CD8-positive, alpha-beta memory T cell (primary cell): ENCODE results near the gene TERF2IP. TPM values are rescaled to one million over a fixed set of nuclear protein-coding genes. Genes with fewer than 3 reads are reported as not detected.

Source experiments
- CTCF ChIA-PET: fragments of 350-600 bp; sonication (Branson Sonifier 250); formaldehyde crosslinking; loops from one replicate; lab custom pipeline; 2021; ENCODE audit warnings: antibody characterized with exemption; lab: Charles Lee
- POLR2A ChIA-PET: fragments of 350-600 bp; sonication (Branson Sonifier 250); formaldehyde crosslinking; loops from one replicate; lab custom pipeline; 2021; ENCODE audit warnings: antibody characterized with exemption; lab: Charles Lee
- DNase-seq, 5 donors: peaks; one replicate each; pipeline versions ENCODE4 v3.0.0 to v3.0.0-alpha.2; 2020 to 2022; ENCODE audit warnings: mixed read lengths in 1 of 5
- H3K27ac ChIP-seq: one replicate; pipeline ENCODE4 v1.7.0; 2013; ENCODE audit warnings: low read depth, mild to moderate bottlenecking, low read length, moderate library complexity
- H3K27me3 ChIP-seq: 2 replicates; pipeline ENCODE4 v1.7.0; 2013; ENCODE audit warnings: low read length, mild to moderate bottlenecking; ENCODE audit not compliant: insufficient read depth, poor library complexity, severe bottlenecking
- H3K36me3 ChIP-seq: 2 replicates; pipeline ENCODE4 v1.7.0; 2013; ENCODE audit warnings: mild to moderate bottlenecking, low read length, moderate library complexity; ENCODE audit not compliant: insufficient read depth
- H3K4me1 ChIP-seq: 2 replicates; pipeline ENCODE4 v1.7.0; 2013; ENCODE audit warnings: mild to moderate bottlenecking, low read length, moderate library complexity; ENCODE audit not compliant: insufficient read depth
- H3K4me3 ChIP-seq: 2 replicates; pipeline ENCODE4 v1.7.0; 2013; ENCODE audit warnings: mild to moderate bottlenecking, low read length
- H3K9me3 ChIP-seq: 2 replicates; pipeline ENCODE4 v1.7.0; 2013; ENCODE audit warnings: mild to moderate bottlenecking, low read length
- H3K27ac Mint-ChIP-seq, 8 donors: one replicate each; pipeline ENCODE4 v1.8.0; 2020 to 2021; ENCODE audit warnings: mixed read lengths in 8 of 8, mild to moderate bottlenecking in 6 of 8, inconsistent platforms in 3 of 8, moderate library complexity in 3 of 8
- H3K27me3 Mint-ChIP-seq, 2 donors: one replicate each; pipeline ENCODE4 v1.8.0; 2020 to 2021; ENCODE audit warnings: mixed read lengths in 2 of 2, mild to moderate bottlenecking in 1 of 2, moderate library complexity in 1 of 2
- H3K36me3 Mint-ChIP-seq, 3 donors: one replicate each; pipeline ENCODE4 v1.8.0; 2020 to 2021; ENCODE audit warnings: mixed read lengths in 3 of 3, inconsistent platforms in 1 of 3, mild to moderate bottlenecking in 1 of 3
- H3K4me1 Mint-ChIP-seq, 3 donors: one replicate each; pipeline ENCODE4 v1.8.0; 2020 to 2021; ENCODE audit warnings: mixed read lengths in 3 of 3, inconsistent platforms in 1 of 3, mild to moderate bottlenecking in 1 of 3
- H3K4me3 Mint-ChIP-seq, 7 donors: one replicate each; pipeline ENCODE4 v1.8.0; 2020 to 2021; ENCODE audit warnings: mixed read lengths in 7 of 7, mild to moderate bottlenecking in 6 of 7, moderate library complexity in 4 of 7, inconsistent platforms in 2 of 7
- H3K9me3 Mint-ChIP-seq, 5 donors: one replicate each; pipeline ENCODE4 v1.8.0; 2020 to 2022; ENCODE audit warnings: mixed read lengths in 5 of 5, mild to moderate bottlenecking in 3 of 5, moderate library complexity in 2 of 5, inconsistent platforms in 1 of 5
- polyA plus RNA-seq: library from polyadenylated mRNA; unstranded; fragments of 300-500 nt; fragmentation: Illumina TruSeq; gene quantifications from one replicate; pipeline ENCODE4 v1.2.3, GENCODE V29; 2021
- total RNA-seq, 2 experiments: library from RNA; stranded (reverse); gene quantifications; one replicate each; pipeline ENCODE4 v1.2.3, GENCODE V29; 2021

The TERF2IP gene
- total and polyA plus RNA-seq, 3 experiments from 2014 or later, result 90.6 to 209 (median 91.0) TPM

DNA sequence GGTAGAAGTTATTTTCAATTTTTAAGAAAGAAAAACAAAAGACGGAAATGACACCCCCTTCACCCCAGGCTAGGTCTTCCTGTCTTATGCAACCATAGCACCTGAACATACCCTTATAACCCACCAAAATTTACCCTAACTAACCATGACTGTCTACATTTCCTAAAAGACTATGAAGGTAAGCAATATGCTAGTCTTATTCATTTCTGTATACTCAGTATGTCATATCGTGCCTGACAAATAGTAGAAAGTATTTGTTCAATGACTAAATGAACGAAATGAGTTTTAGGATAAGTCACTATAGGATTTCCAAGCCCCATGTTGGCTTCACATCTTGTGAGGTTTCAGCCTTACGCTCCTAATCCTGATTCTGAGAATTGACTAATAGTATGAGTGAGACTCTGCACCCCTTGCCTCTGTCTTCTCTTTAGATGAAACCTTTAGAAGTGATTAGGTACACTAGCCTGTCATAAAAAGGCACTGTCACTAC is 31.0 kb upstream of the TERF2IP start:
- Mint-ChIP-seq H3K4me1 (peaks cover 62 to 86% (median 77%) of the 10 kb centered on the region in 3 donors), H3K9me3 (peaks cover 0 to 3% (median 0%) of the 10 kb centered on the region in 5 donors), H3K36me3 (peaks cover 23 to 74% (median 27%) of the 10 kb centered on the region in 3 donors), H3K4me3 (peak overlapping the region; percentile 65 to 89 (median 75)), H3K27me3 (peaks cover 0 to 2% of the 10 kb centered on the region in 2 donors), H3K27ac (peak overlapping the region; percentile 81 to 100 (median 97))
- H3K36me3 ChIP-seq, result peaks cover 47% of the 10 kb centered on the region
- no peak overlapping the region for H3K4me3 ChIP-seq
- no peaks in the 10 kb centered on the region for H3K27me3 ChIP-seq
- DNase-seq, result peak in 1 of 5 donors; percentile 64
- POLR2A ChIA-PET, result interaction anchor here (1.0 to 4.5 kb wide), 4 partner anchors 32 to 100 kb away, joined by 3 to 35 read pairs (median 4); partner anchors contain the start of genes GABARAPL2, KARS1 and TERF2IP
- no peaks in the 10 kb centered on the region for H3K9me3 ChIP-seq
- peak overlapping the region; percentile 52 for H3K27ac ChIP-seq
- CTCF ChIA-PET, result interaction anchor here (1.5 to 2.1 kb wide), 4 partner anchors 31 to 99 kb away, joined by 5 to 11 read pairs (median 8); partner anchors contain the start of genes GABARAPL2, KARS1 and TERF2IP
- peaks cover 68% of the 10 kb centered on the region for H3K4me1 ChIP-seq

GRCh38 chr16:75617121-75617520 is 30.5 kb upstream of the TERF2IP start:
- H3K9me3 ChIP-seq, result no peaks in the 10 kb centered on the region
- Mint-ChIP-seq H3K27ac (peak overlapping the region; percentile 81 to 100 (median 97)), H3K27me3 (peaks cover 0 to 2% of the 10 kb centered on the region in 2 donors), H3K9me3 (peaks cover 0 to 3% (median 0%) of the 10 kb centered on the region in 5 donors), H3K36me3 (peaks cover 22 to 72% (median 25%) of the 10 kb centered on the region in 3 donors), H3K4me3 (peak overlapping the region; percentile 65 to 89 (median 75)), H3K4me1 (peaks cover 66 to 89% (median 81%) of the 10 kb centered on the region in 3 donors)
- no peak overlapping the region for H3K4me3 ChIP-seq
- no peak for DNase-seq
- ChIA-PET POLR2A (interaction anchor here (4.5 kb wide), 1 partner anchor 31 kb away, joined by 35 read pairs; the partner anchor contains the start of genes KARS1 and TERF2IP), CTCF (interaction anchor here (0.7 to 1.9 kb wide), 3 partner anchors 31 to 552 kb away, joined by 3 to 5 read pairs (median 5); partner anchors contain the start of genes KARS1 and TERF2IP)
- H3K4me1 ChIP-seq, result peaks cover 74% of the 10 kb centered on the region
- peak overlapping the region; percentile 52 for H3K27ac ChIP-seq
- peaks cover 44% of the 10 kb centered on the region for H3K36me3 ChIP-seq
- H3K27me3 ChIP-seq, result no peaks in the 10 kb centered on the region

- CTCF ChIA-PET, result interaction anchor here (0.9 to 1.7 kb wide), 5 partner anchors 29 to 185 kb away, joined by 3 to 13 read pairs (median 3); partner anchors contain the start of genes CFDP1, KARS1 and TERF2IP
- Histone ChIP-seq H3K27me3 (no peaks in the 10 kb centered on the region), H3K4me1 (peaks cover 77% of the 10 kb centered on the region), H3K27ac (no peak overlapping the region), H3K4me3 (no peak overlapping the region), H3K36me3 (peaks cover 32% of the 10 kb centered on the region), H3K9me3 (no peaks in the 10 kb centered on the region)
- H3K27me3 Mint-ChIP-seq, result peaks cover 0 to 2% of the 10 kb centered on the region in 2 donors
- peaks cover 17 to 64% (median 19%) of the 10 kb centered on the region in 3 donors for H3K36me3 Mint-ChIP-seq
- POLR2A ChIA-PET, result interaction anchor here (1.8 to 4.5 kb wide), 2 partner anchors 30 to 102 kb away, joined by 16 to 35 read pairs; partner anchors contain the start of genes KARS1 and TERF2IP
- H3K4me1 Mint-ChIP-seq, result peaks cover 72 to 91% (median 84%) of the 10 kb centered on the region in 3 donors
- peaks cover 0 to 3% (median 0%) of the 10 kb centered on the region in 5 donors for H3K9me3 Mint-ChIP-seq
- peak overlapping the region; percentile 82 to 100 (median 96) for H3K27ac Mint-ChIP-seq
- peak overlapping the region; percentile 27 to 96 (median 51) for H3K4me3 Mint-ChIP-seq
- no peak for DNase-seq
These were observed 28.8 kb upstream of the TERF2IP start for GRCh38 chr16:75618780-75619179.

- Mint-ChIP-seq H3K4me3 (peak overlapping the region; percentile 95 to 99 (median 96)), H3K27me3 (peaks cover 0 to 2% of the 10 kb centered on the region in 2 donors), H3K27ac (peak overlapping the region; percentile 95 to 100 (median 98)), H3K4me1 (peaks cover 64 to 83% (median 81%) of the 10 kb centered on the region in 3 donors), H3K9me3 (peaks cover 0 to 3% (median 0%) of the 10 kb centered on the region in 5 donors), H3K36me3 (peaks cover 18 to 51% (median 19%) of the 10 kb centered on the region in 3 donors)
- Histone ChIP-seq H3K27ac (peak overlapping the region; percentile 76), H3K4me1 (peaks cover 65% of the 10 kb centered on the region), H3K27me3 (no peaks in the 10 kb centered on the region), H3K9me3 (no peaks in the 10 kb centered on the region), H3K4me3 (peak overlapping the region; percentile 1), H3K36me3 (peaks cover 22% of the 10 kb centered on the region)
- peak; percentile 32 to 91 (median 82) for DNase-seq
- CTCF ChIA-PET, result interaction anchor here (0.9 to 4.4 kb wide), 12 partner anchors 11 to 143 kb away, joined by 3 to 46 read pairs (median 7); partner anchors contain the start of genes GABARAPL2, KARS1, TERF2IP and TMEM231
- POLR2A ChIA-PET, result interaction anchor here (1.3 to 4.6 kb wide), 6 partner anchors 10 to 104 kb away, joined by 3 to 148 read pairs (median 11); partner anchors contain the start of genes GABARAPL2, KARS1, TERF2IP and TMEM231
These were observed 27.0 kb upstream of the TERF2IP start for GRCh38 chr16:75620326-75621169.

DNA sequence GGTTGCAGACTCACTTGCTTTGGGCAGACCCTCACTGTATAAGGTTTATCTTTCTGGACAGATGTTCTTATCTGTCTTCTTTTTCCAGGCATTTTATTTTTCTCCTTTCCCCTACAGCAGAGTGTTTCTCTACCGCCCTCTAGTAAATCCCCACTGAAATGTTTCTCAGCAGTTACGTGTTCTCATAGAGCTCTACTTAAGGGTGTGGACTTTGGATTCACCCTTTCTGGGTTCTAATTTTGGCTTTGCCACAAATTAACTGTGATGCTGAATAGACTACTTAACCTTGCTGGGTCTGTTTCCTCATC is 26.4 kb upstream of the TERF2IP start:
- CTCF ChIA-PET, result interaction anchor here (0.7 to 4.4 kb wide), 15 partner anchors 12 to 187 kb away, joined by 3 to 46 read pairs (median 5); partner anchors contain the start of genes CFDP1, GABARAPL2, KARS1 and TERF2IP
- Mint-ChIP-seq H3K4me3 (peak overlapping the region; percentile 95 to 99 (median 96)), H3K27ac (peak overlapping the region; percentile 95 to 100 (median 98)), H3K4me1 (peaks cover 63 to 81% (median 79%) of the 10 kb centered on the region in 3 donors), H3K36me3 (peaks cover 15 to 51% (median 23%) of the 10 kb centered on the region in 3 donors), H3K9me3 (peaks cover 0 to 3% (median 0%) of the 10 kb centered on the region in 5 donors), H3K27me3 (peaks cover 0 to 2% of the 10 kb centered on the region in 2 donors)
- Histone ChIP-seq H3K36me3 (peaks cover 26% of the 10 kb centered on the region), H3K4me1 (peaks cover 60% of the 10 kb centered on the region), H3K27ac (peak overlapping the region; percentile 76), H3K27me3 (no peaks in the 10 kb centered on the region), H3K4me3 (peak overlapping the region; percentile 1), H3K9me3 (no peaks in the 10 kb centered on the region)
- DNase-seq, result peak in 1 of 5 donors; percentile 36
- POLR2A ChIA-PET, result interaction anchor here (1.3 to 4.6 kb wide), 5 partner anchors 11 to 105 kb away, joined by 3 to 148 read pairs (median 6); partner anchors contain the start of genes GABARAPL2, KARS1, TERF2IP and TMEM231

- H3K27ac Mint-ChIP-seq, result peak within 1 kb of the TSS; percentile 95 to 100 (median 98)
- Histone ChIP-seq H3K9me3 (no peaks in the 10 kb centered on the region), H3K27me3 (no peaks in the 10 kb centered on the region), H3K27ac (peak within 1 kb of the TSS; percentile 96), H3K36me3 (peaks cover 30% of the 10 kb centered on the region), H3K4me3 (peak within 1 kb of the TSS; percentile 75), H3K4me1 (peaks cover 60% of the 10 kb centered on the region)
- ChIA-PET CTCF (interaction anchor here (0.9 to 4.4 kb wide), 12 partner anchors 22 to 189 kb away, joined by 3 to 46 read pairs (median 5); partner anchors contain the start of genes CFDP1, GABARAPL2, KARS1 and TERF2IP), POLR2A (interaction anchor here (0.6 to 4.6 kb wide), 11 partner anchors 26 to 638 kb away, joined by 3 to 148 read pairs (median 7); partner anchors contain the start of genes CFDP1, GABARAPL2, KARS1 and TERF2IP)
- peaks cover 23 to 56% (median 34%) of the 10 kb centered on the region in 3 donors for H3K36me3 Mint-ChIP-seq
- peaks cover 0 to 3% (median 0%) of the 10 kb centered on the region in 5 donors for H3K9me3 Mint-ChIP-seq
- peak; percentile 96 to 99 (median 98) for DNase-seq
- H3K27me3 Mint-ChIP-seq, result no peaks in the 10 kb centered on the region
- H3K4me3 Mint-ChIP-seq, result peak within 1 kb of the TSS; percentile 95 to 99 (median 96)
- H3K4me1 Mint-ChIP-seq, result peaks cover 64 to 86% (median 78%) of the 10 kb centered on the region in 3 donors
These were observed 24.6 kb upstream of the TERF2IP start, which contains the start of gene ADAT1 for GRCh38 chr16:75622761-75623605. ADAT1 (minus strand) TSS chr16:75623281; CDS start chr16:75620799, 2,482 bp downstream.
